ENCODE measurements around the gene CHTOP. TPM values are rescaled to one million over a fixed set of nuclear protein-coding genes. Genes with fewer than 3 reads are reported as not detected.
A peak's percentile ranks its signal among the peaks of the same experiment; 100 is the strongest.
"Not testable (repeated sequence)": the region's sequence is repeated elsewhere in the genome, so short reads cannot be mapped to it uniquely, and the experiment has no call there.

CHTOP gene
- 10 to 100 TPM; 35.2 to 86.1 (median 65.2) TPM for total RNA-seq

- intact Hi-C loops (cut with DNase I; ENCODE audit: low total_unique reads): no loop called here
- Histone ChIP-seq H3K27me3 (no peaks in the 10 kb centered on the region), H3K4me1 (peaks cover 20 to 69% (median 47%) of the 10 kb centered on the region in 4 donors), H3K27ac (peak within 1 kb of the TSS; percentile 95 to 98 (median 96)), H3K36me3 (peaks cover 0 to 28% (median 14%) of the 10 kb centered on the region in 4 donors), H3K4me3 (peak within 1 kb of the TSS; percentile 53 to 88 (median 65)), H3K9me3 (no peaks in the 10 kb centered on the region)
- TF ChIP-seq POLR2A (IDR thresholded peaks at IDR 0.05) (peak; percentile 91), CTCF (IDR thresholded peaks at IDR 0.05) (peak in 2 of 5 experiments; percentile 43 to 48), EP300 (IDR thresholded peaks at IDR 0.05; ENCODE audit: low read depth) (no peak), POLR2AphosphoS5 (IDR thresholded peaks at IDR 0.05) (peak; percentile 79 to 88 (median 83))
- peak; percentile 99 for DNase-seq
- in situ Hi-C loops (cut with MboI; ENCODE audit: low pct_ligation_motif_present in 1 of 4, low pct_unique_long_range_greater_than_20kb in 1 of 4, low sequenced_read_pairs in 3 of 4): no loop called here
- WGBS, 2 donors (ENCODE audit: low coverage in 1 of 2): 3% methylated on average over 8 to 43 of the region's 65 CpGs
Measured at GRCh38 chr1:153633754-153634665, at the start of gene CHTOP. CHTOP (plus strand) TSS chr1:153634066; CDS start chr1:153636589, 2,523 bp downstream.

- Histone ChIP-seq H3K4me3 (no peak overlapping the region), H3K4me1 (no peaks in the 10 kb centered on the region), H3K9me3 (no peaks in the 10 kb centered on the region), H3K36me3 (no peaks in the 10 kb centered on the region), H3K27ac (no peak overlapping the region), H3K27me3 (no peaks in the 10 kb centered on the region)
- in situ Hi-C loops (cut with MboI; ENCODE audit: low pct_ligation_motif_present in 1 of 4, low pct_unique_long_range_greater_than_20kb in 1 of 4, low sequenced_read_pairs in 3 of 4) (loop anchor here in 1 of 4 donors (25.0 kb wide), 1 partner anchor 223 kb away; the partner anchor contains the start of gene S100A9), intact Hi-C loops (cut with DNase I; ENCODE audit: low total_unique reads) (no loop called here)
- DNase-seq: no peak
- WGBS, 2 donors (ENCODE audit: low coverage in 1 of 2): 80 to 86% methylated on average over 1 of the region's 1 CpG
- TF ChIP-seq POLR2AphosphoS5 (IDR thresholded peaks at IDR 0.05) (no peak), POLR2A (IDR thresholded peaks at IDR 0.05) (no peak), EP300 (IDR thresholded peaks at IDR 0.05; ENCODE audit: low read depth) (no peak), CTCF (IDR thresholded peaks at IDR 0.05) (no peak)
Measured at GRCh38 chr1:153585006-153585405, 48.9 kb upstream of the CHTOP start.

GRCh38 chr1:153586347-153586746 lies 47.5 kb upstream of the CHTOP start:
- WGBS, 2 donors (ENCODE audit: low coverage in 1 of 2): 13 to 53% methylated on average over 1 of the region's 1 CpG
- DNase-seq: no peak
- Histone ChIP-seq H3K9me3 (no peaks in the 10 kb centered on the region), H3K27me3 (no peaks in the 10 kb centered on the region), H3K4me1 (no peaks in the 10 kb centered on the region), H3K4me3 (no peak overlapping the region), H3K36me3 (no peaks in the 10 kb centered on the region), H3K27ac (no peak overlapping the region)
- TF ChIP-seq CTCF (IDR thresholded peaks at IDR 0.05): no peak
- TF ChIP-seq POLR2AphosphoS5 (IDR thresholded peaks at IDR 0.05): no peak
- TF ChIP-seq EP300 (IDR thresholded peaks at IDR 0.05; ENCODE audit: low read depth): no peak
- TF ChIP-seq POLR2A (IDR thresholded peaks at IDR 0.05): no peak
- intact Hi-C loops (cut with DNase I; ENCODE audit: low total_unique reads) (no loop called here), in situ Hi-C loops (cut with MboI; ENCODE audit: low pct_ligation_motif_present in 1 of 4, low pct_unique_long_range_greater_than_20kb in 1 of 4, low sequenced_read_pairs in 3 of 4) (loop anchor here in 1 of 4 donors (25.0 kb wide), 1 partner anchor 224 kb away; the partner anchor contains the start of gene S100A9)

- in situ Hi-C loops (cut with MboI; ENCODE audit: low pct_ligation_motif_present in 1 of 4, low pct_unique_long_range_greater_than_20kb in 1 of 4, low sequenced_read_pairs in 3 of 4) (loop anchor here in 1 of 4 donors (25.0 kb wide), 1 partner anchor 225 kb away; the partner anchor contains the start of gene S100A9), intact Hi-C loops (cut with DNase I; ENCODE audit: low total_unique reads) (no loop called here)
- DNase-seq: no peak
- 81% methylated on average over 5 of the region's 5 CpGs; no CpG with 5 or more reads in 1 of the 2 donors for WGBS, 2 donors (ENCODE audit: low coverage in 1 of 2)
- TF ChIP-seq EP300 (IDR thresholded peaks at IDR 0.05; ENCODE audit: low read depth) (no peak), CTCF (IDR thresholded peaks at IDR 0.05) (no peak), POLR2AphosphoS5 (IDR thresholded peaks at IDR 0.05) (no peak), POLR2A (IDR thresholded peaks at IDR 0.05) (no peak)
- Histone ChIP-seq H3K4me1 (no peaks in the 10 kb centered on the region), H3K4me3 (no peak overlapping the region), H3K27me3 (no peaks in the 10 kb centered on the region), H3K36me3 (no peaks in the 10 kb centered on the region), H3K9me3 (no peaks in the 10 kb centered on the region), H3K27ac (no peak overlapping the region)
Measured at GRCh38 chr1:153587314-153587713, 46.6 kb upstream of the CHTOP start.

- H3K4me1 ChIP-seq; H3K4me3 ChIP-seq; intact Hi-C loops (cut with DNase I; ENCODE audit: low total_unique reads); H3K27me3 ChIP-seq; H3K27ac ChIP-seq; H3K9me3 ChIP-seq; H3K36me3 ChIP-seq; DNase-seq: not testable (repeated sequence)
- WGBS, 2 donors (ENCODE audit: low coverage in 1 of 2): 90 to 93% methylated on average over 3 to 10 of the region's 10 CpGs
- in situ Hi-C loops (cut with MboI; ENCODE audit: low pct_ligation_motif_present in 1 of 4, low pct_unique_long_range_greater_than_20kb in 1 of 4, low sequenced_read_pairs in 3 of 4): loop anchor here in 1 of 4 donors (25.0 kb wide), 1 partner anchor 226 kb away; the partner anchor contains the start of gene S100A9
Measured at GRCh38 chr1:153588033-153588432, 45.8 kb upstream of the CHTOP start.
